HG02943 (cell line): ENCODE measurements around the gene CDH5.
"Not testable (repeated sequence)": the region's sequence is repeated elsewhere in the genome, so short reads cannot be mapped to it uniquely, and the experiment has no call there.

Experiments
- ATAC-seq: cut with Tn5 transposase; IDR thresholded peaks from one replicate; pipeline ENCODE4 v1.9.1; 2021; ENCODE audit warnings: mild to moderate bottlenecking, low read depth, moderate library complexity; ENCODE audit not compliant: unreplicated experiment

Gene CDH5, protein sequence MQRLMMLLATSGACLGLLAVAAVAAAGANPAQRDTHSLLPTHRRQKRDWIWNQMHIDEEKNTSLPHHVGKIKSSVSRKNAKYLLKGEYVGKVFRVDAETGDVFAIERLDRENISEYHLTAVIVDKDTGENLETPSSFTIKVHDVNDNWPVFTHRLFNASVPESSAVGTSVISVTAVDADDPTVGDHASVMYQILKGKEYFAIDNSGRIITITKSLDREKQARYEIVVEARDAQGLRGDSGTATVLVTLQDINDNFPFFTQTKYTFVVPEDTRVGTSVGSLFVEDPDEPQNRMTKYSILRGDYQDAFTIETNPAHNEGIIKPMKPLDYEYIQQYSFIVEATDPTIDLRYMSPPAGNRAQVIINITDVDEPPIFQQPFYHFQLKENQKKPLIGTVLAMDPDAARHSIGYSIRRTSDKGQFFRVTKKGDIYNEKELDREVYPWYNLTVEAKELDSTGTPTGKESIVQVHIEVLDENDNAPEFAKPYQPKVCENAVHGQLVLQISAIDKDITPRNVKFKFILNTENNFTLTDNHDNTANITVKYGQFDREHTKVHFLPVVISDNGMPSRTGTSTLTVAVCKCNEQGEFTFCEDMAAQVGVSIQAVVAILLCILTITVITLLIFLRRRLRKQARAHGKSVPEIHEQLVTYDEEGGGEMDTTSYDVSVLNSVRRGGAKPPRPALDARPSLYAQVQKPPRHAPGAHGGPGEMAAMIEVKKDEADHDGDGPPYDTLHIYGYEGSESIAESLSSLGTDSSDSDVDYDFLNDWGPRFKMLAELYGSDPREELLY

DNA sequence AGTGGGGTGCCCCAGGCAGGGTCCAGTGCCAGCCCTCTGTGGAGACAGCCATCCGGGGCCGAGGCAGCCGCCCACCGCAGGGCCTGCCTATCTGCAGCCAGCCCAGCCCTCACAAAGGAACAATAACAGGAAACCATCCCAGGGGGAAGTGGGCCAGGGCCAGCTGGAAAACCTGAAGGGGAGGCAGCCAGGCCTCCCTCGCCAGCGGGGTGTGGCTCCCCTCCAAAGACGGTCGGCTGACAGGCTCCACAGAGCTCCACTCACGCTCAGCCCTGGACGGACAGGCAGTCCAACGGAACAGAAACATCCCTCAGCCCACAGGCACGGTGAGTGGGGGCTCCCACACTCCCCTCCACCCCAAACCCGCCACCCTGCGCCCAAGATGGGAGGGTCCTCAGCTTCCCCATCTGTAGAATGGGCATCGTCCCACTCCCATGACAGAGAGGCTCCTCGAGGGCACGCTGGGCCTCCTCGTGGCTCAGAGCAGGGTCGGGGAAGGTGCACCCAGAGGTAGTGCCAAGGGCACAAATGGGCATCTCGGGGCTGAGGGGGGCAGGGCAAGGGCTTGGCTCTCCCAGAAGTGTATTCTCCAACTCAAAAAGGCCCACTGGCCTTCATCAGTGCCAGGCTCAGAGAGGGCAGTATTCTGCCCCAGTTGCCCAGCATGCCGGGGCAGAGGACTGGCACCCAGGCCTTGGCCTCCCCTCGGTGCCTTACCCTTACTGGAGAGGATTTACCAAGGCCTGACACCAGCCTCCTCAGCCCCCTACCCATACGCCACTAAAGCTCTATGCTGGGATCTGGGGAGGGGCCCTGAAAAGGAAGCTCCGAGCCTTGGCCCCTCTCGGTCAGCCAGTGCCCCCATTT, at the start of gene CDH5:
Gene CDH5, plus strand, starts transcription at position 259 of the 867 bp plus-strand sequence. CDS start 12,647 bp downstream, outside the sequence.
- ATAC-seq = no peak

DNA sequence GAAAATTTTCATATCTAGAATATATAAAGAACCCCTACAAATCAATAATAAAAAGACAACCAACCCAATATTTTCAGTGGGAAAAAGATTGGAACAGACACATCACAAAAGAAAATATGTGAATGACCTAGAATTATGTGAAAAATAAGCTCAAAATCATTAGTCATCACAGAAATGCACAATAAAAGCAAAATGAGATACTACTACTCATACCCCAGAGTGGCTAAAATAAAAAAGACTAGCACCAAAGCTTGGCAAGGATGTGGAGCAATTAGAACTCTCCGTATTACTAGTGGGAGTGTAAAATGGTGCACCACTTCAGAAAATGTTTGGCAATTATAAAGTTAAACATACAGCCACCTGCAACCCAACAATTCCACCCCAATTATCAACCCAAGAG, 48.0 kb upstream of the CDH5 start:
- no peak for ATAC-seq

DNA sequence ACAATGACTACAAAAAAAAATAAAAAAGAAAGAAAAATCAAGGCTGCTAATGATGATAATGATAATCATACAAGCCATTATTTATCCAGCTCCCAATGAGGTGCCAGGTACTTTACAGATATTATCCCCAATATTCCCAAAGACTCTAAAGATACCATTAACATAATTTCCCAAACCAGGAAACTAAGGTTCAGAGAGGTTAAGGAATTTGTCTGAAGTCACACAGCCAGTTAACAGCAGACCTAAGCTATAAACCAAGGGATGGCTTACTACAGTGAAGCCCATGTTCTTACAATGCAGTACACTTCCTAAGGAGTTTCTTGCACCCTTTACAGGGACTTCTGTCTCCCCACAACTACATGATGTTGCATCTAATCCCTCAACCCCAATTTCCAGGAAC, 45.7 kb upstream of the CDH5 start:
- ATAC-seq = no peak

DNA sequence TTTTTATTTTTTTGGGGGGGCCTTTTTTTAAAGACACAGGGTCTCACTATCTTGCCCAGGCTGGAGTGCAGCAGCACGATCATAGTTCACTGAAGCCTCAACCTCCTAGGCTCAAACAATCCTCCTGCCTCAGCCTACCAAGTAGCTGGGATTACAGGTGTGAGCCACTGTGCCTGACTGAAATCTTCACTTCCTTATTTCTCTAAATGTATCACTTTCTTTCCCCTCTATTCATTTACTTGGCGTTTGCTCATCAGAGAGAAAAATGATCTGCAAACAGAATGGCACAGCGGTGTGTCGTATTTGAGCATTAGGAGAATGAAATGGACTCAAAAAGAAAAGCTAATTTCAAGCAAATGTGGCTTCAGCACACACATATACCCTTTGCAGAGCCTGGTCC, 44.3 kb upstream of the CDH5 start:
- peak; percentile 82 for ATAC-seq

DNA sequence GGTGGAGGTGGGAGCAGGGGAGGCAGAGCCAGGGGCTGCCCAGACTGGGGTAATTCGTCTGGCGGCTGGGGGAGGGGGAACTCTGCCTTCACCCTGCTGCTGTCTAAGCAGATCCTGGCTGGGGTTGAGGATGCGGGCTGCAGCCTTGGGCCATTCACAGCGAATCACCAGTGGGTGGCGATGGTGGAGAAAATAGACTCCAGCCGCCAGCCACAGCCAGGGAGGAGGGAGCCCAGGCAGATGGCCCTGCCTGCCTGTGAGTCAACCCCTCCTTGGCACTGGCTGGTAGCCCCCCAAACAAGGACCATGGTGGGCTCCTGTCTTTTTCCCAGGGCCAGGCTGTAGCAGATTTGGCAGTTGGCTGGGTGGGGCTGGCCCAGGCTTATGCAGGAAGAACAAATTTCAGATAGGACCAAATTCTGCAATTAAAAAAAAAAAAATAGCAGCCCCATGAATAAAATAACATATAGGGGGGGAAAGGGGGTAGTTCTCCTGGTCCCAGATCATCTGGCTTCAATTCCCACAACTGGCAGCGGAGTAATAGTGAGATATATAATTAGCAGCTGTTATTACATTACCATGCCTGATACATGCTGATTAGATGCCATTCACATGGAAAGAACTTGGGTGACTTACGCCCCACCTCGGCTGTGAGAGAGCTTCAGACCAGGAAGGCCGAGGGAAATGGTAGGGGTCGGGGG, 41.5 kb upstream of the CDH5 start:
- ATAC-seq = no peak

DNA sequence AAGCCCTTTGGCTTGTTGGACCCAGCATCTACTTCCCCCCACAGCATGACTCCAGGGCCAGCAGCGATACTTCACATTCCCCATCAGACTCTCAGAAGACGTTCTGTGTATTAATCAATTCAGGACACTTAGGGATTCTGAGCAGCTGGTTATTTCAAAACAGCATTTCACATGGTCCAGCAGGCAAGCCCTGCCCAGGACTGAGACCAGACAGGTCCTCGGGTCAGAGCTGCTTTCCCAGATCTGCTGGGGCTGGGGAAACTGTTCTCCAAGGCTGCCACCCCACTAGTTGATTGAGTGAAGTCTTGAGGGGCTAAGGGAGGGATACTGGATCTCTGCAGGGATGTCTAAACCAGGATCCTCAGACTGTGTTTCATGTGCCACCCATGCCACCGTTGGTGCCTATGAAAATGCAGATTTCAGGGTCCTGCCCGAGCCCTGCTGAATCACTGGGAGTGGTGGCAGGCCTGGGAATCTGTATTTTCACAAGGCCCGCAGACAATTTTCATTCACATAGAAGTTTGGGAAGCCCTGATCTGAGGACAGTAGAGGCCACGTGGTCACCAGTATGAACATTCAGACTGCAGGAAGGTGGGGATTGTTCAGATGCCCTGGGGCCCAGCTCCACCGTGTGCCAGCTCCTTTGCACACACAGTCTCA, 40.6 kb upstream of the CDH5 start:
- ATAC-seq = no peak

DNA sequence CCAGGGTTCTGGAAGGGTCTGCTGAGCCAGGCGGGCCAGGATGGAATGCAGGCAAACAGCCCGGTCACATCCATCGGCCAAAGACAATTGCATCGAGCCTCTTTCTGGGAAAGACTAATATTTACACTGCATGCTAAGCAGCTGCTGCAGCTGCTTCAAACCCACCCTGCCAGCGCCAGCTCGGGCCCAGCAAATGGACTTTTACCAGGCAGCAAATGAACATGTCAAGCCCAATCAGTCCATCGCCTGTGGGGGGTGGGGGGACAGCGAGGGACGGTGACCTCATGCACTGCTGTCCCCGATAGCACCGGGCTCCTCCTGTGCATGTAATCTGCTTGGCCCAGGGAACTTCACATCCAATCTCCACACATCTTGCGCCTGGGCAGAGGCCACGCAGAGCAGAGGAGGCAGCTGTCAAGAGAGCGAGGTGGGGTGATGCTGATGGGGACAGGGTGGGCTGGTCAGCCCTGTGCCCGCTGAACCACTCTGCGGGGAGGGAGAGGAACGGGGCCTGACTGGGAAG, 39.4 kb upstream of the CDH5 start:
- no peak for ATAC-seq

DNA sequence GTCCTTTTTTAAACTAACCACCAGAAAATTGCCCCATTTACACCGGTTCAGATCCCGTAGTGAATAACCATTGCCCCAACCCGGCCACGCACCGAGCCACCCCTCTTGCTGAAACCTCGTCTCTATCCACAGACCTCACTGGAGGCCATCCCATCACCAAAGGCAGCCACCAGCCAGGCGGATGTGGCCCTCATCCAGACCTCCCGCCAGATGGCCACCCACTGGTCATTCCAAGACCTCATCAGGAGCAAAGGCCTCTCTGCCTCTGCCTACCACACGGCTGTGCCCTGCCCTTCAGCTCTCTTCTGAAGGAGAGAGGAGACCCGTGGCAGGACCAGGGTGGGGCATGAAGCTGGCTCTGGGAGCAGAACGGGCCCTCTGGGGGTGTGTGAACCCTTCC, 38.2 kb upstream of the CDH5 start:
- no peak for ATAC-seq

DNA sequence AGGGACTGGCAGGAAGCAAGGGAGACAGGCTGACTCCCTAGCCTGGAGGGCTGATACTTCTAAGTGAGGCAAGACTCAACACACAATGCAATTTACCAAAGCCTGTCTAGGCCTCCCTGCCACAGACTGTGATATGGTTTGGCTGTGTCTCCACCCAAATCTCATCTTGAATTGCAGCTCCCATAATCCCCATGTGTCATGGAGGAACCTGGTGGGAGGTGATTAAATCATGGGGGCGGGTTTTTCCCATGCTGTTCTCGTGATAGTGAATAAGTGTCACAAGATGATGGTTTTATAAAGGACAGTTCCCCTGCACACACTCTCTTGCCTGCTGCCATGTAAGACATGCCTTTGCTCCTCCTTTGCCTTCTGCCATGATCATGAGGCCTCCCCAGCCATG, 35.0 kb upstream of the CDH5 start:
- not testable (repeated sequence) for ATAC-seq

DNA sequence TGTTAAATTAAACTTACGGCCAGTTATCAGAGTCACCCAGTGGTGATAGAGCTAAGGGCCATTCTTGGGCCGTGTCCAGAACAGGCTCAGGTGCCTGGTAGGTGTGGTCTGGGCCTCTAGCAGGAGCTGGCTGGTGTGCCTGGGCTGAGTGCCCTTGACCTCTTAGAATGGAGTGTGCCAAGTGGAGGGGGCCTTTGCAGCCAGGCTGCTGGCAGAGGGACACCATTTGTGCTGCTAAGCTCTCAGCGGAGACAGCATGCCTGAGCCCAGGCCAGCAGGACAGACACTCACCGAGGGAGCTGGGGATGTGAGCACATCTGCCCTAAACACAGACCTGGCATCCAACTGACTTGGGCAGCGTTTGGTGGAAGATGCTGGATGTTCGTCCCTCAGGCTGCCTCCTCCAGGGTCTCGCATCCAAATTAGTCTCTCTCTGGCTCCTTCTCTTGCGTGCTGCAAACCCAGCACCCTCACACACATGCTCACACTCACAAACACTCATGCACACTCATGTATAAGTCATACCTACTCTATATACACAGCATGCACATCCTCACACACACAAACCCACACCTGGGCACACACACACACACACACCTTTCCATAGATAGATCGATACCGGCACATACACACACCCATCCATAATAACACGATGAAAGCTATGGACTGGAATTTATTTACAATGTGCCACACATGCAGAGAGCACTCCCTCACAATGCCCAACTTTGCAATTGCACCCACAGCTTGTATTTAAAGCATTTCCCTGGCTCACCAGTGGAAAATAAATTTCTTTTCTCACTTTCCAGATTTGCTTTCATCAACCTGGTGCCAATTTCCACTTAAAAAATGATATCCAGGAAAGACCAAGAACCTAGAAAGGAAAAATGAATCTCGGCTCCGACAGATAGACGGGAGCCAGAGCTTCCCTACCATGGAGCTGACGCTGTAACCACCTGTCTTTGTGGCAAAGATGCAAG, 33.6 kb upstream of the CDH5 start:
- ATAC-seq = no peak

DNA sequence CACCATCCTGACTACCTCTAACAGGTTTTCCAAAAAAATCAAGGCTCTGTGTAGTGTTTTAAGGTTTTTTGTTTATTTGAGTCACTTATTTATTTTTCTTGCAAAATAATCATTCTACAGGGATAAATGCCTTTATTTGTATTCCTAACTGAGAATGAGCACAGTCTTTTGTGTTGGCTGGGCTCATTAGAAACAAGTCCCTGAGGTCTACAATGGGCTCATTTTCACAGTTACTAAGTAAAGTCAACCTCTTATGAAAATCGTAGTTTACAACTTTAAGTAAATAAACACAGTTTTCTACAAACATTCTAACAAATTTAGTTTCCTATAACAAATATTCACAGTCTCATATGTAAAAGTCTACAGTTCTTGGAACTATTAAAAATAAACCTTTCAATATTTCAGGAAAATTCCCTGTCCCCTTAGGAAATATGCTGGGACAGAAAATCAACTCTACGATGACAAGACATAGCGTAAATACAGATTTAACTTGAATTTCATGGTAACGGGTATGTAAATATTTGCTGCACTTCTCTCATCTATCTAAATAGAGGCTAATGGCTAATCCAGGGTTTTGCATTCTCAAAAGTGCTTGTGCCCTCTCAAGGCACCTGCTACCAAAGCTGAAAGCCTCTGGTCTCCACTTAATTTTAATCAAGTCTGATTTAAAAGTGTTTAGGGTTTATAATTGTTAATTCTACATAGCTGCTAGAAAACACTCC, 31.5 kb upstream of the CDH5 start:
- ATAC-seq = no peak

DNA sequence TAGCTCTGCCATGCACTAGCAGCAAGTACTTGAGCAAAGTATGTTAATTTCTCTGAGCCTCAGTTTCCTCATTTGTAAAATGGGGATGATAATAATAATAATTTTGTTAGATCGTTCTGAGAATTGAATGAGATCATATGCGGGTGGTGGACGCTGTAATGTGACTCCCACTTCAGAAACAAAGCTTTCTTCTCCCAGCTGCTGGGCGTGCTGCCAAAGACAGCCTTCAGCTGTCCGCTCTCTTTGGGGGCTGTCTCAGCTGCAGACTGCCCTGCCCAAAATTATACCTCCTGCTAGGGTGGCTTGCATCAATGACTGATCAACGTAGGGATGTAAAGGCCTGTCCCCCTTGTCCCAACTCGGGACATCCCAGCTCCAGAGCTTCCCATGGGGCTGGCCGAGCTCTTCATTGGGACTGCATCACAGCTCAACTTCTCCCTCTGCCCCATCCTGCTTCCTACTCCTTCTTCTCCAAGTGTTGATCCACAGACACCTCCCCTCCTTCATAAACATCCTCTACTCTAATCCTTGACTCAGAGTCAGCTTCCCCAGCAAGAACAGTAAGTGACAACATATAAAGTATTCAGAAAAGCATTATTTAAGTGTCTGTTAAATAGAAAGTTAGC, 30.7 kb upstream of the CDH5 start:
- no peak for ATAC-seq

DNA sequence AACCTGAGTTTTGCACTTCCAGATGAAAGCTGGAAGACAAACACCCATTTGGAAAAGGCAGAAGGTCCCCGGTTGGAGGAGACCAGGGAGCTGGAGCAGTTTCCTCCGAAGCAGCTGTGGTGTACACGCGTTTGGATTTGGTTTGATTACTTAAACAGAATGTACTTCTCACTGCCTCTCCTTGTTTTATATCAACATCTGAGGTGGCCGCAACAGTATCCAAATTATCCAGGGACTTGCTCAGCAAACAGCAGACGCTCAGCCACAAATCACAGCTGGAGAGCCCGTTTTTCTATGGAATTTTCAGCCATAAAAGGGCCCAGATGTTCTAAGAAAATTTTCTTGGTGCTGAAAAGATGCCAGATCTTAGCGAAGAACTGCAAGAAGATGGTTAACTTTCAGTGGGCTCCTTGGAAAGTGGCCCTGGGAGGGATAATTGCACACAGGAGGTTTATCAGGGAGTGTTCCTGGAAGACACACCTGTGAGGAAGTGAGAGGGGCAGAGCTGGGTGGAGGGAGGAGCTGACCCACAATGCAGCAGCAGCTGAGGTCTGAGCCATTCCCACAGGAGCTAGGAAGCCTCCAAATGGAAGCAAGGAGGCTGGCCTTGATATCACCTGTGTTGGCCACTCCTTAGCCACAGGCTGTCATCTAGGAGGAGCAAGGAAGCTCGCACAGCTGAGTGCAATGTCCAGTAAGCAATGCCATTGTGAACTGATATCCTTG, 28.9 kb upstream of the CDH5 start:
- no peak for ATAC-seq

DNA sequence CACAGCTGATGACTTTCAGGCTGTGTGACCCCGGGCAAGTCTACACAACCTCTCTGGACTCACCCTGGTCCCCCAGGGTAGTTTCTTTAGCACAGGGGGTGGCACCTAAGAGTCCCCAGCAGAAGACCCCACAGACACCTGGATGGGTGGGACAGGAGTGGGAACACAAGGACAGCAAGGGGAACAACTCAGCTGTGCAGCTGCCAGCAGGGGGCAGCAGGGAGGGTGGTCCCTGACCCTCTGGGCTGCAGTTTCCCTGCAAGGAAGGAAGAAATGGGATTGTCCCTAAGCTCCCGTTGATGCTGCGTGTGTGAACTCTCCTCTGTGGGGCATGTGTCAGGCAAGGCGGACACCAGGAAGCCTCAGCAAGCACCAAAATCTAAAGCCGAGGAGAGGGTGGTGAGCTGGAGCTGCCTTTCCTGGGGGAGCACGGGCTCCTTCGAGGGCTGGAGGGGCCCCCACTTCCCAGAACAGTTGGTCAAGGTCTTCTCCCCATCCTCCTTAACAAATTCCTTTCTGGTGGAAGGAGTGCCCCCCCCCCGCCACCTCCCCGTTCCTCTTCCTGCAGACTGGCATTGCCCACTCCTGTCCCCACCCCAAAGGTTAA, 24.1 kb upstream of the CDH5 start:
- no peak for ATAC-seq

DNA sequence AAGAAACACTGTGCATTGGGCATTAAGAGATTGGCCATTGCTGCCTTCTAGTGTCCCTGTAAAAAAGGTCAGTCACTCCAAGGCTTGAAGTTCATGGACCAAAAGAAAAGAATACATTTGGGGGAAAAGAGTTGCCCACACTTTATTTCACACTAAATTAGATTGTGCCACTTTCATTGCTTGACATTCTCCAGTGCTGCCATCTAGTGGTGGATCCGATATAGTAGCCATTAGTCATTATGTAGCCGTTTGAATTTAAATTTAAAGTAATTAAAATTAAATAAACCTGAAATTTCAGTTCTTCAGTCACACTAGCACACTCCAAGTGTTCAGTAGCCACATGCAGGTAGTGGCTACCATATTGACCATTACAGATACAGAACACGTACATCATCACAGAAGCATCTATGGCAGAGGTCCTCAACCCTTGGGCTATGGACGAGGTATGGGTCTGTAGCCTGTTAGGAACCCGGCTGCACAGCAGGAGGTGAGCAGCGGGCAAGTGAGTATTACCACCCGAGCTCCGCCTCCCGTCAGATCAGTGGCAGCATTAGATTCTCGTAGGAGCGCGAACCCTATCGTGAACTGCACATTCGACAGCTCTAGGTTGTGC, 21.9 kb upstream of the CDH5 start:
- no peak for ATAC-seq

DNA sequence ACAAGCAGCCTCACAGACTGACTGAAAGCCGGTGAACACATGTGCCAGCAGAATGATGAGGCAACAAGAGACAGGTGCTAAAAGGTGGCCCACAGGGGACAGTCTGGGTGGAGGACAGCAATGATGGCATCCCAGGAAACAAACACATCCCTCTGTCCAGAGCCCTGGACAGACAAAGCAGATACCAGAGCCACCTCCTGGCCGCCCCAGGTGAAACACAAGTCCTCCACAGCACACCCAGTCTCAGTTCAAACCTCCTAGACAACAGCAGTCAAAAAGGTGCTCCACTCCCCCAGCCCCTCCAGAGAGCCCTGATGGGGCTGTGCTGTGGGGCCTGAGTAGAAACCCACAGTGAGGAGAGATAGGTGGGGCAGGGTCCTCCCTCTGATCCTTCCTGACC, 20.3 kb upstream of the CDH5 start:
- ATAC-seq = no peak
